Mesenchymal stem cell (in vitro differentiated cells and primary cell): ENCODE data around the gene RABEP1.

Experiments
- DNase-seq: peaks from one replicate; pipeline ENCODE4 v3.0.0-alpha.2; 2013
- H2AFZ ChIP-seq: one replicate; pipeline ENCODE4 v1.6.1; 2013; ENCODE audit warnings: low read depth, mild to moderate bottlenecking, control low read depth, inconsistent platforms, low read length, moderate library complexity
- H2AK5ac ChIP-seq: 2 replicates; pipeline ENCODE4 v1.6.1; 2013; ENCODE audit warnings: low read length, moderate library complexity, mild to moderate bottlenecking, inconsistent platforms; ENCODE audit not compliant: severe bottlenecking
- H2BK120ac ChIP-seq: one replicate; pipeline ENCODE4 v1.6.1; 2013; ENCODE audit warnings: low read depth, mild to moderate bottlenecking, inconsistent platforms, low read length, moderate library complexity
- H2BK12ac ChIP-seq, 2 experiments: one replicate each; pipeline ENCODE4 v1.6.1; 2013; ENCODE audit warnings: inconsistent platforms in 2 of 2, low read length in 2 of 2, mild to moderate bottlenecking in 2 of 2, moderate library complexity in 2 of 2, control low read depth in 1 of 2
- H2BK15ac ChIP-seq: one replicate; pipeline ENCODE4 v1.6.1; 2013; ENCODE audit warnings: mild to moderate bottlenecking, low read depth, inconsistent platforms; ENCODE audit not compliant: poor library complexity, severe bottlenecking
- H2BK5ac ChIP-seq: 2 replicates; pipeline ENCODE4 v1.6.1; 2013; ENCODE audit warnings: low read depth, mild to moderate bottlenecking, low read length, control low read depth, inconsistent platforms; ENCODE audit not compliant: poor library complexity, severe bottlenecking
- H3K14ac ChIP-seq, 2 experiments: one replicate each; pipeline ENCODE4 v1.6.1; 2013; ENCODE audit warnings: inconsistent platforms in 2 of 2, low read length in 2 of 2, control low read depth in 1 of 2, mild to moderate bottlenecking in 1 of 2, moderate library complexity in 1 of 2
- H3K18ac ChIP-seq, 2 experiments: one replicate each; pipeline ENCODE4 v1.6.1; 2013; ENCODE audit warnings: inconsistent platforms in 2 of 2, low read length in 2 of 2, control low read depth in 1 of 2, low read depth in 1 of 2, mild to moderate bottlenecking in 1 of 2
- H3K23ac ChIP-seq, 2 experiments: one replicate each; pipeline ENCODE4 v1.6.1; 2013; ENCODE audit warnings: inconsistent platforms in 2 of 2, low read length in 2 of 2, mild to moderate bottlenecking in 2 of 2, moderate library complexity in 2 of 2, control low read depth in 1 of 2
- H3K27ac ChIP-seq: 2 replicates; pipeline ENCODE4 v1.5.1; 2013; ENCODE audit warnings: mild to moderate bottlenecking, moderate library complexity, low read length, control low read depth, inconsistent platforms; ENCODE audit not compliant: poor library complexity, severe bottlenecking
- H3K27me3 ChIP-seq, 2 experiments: 2 replicates each; pipeline versions ENCODE4 v1.6.1 to v1.7.0; 2013; ENCODE audit warnings: low read length in 2 of 2, mild to moderate bottlenecking in 2 of 2, moderate library complexity in 2 of 2, control low read depth in 1 of 2, inconsistent platforms in 1 of 2; ENCODE audit not compliant: control insufficient read depth in 1 of 2, insufficient read depth in 1 of 2
- H3K36me3 ChIP-seq, 2 experiments: 2 replicates each; pipeline versions ENCODE4 v1.6.1 to v1.7.0; 2013; ENCODE audit warnings: low read length in 2 of 2, control low read depth in 1 of 2, inconsistent platforms in 1 of 2, low read depth in 1 of 2, mild to moderate bottlenecking in 1 of 2; ENCODE audit not compliant: insufficient read depth in 2 of 2, control insufficient read depth in 1 of 2
- H3K4ac ChIP-seq, 2 experiments: one replicate each; pipeline ENCODE4 v1.6.1; 2013; ENCODE audit warnings: inconsistent platforms in 2 of 2, low read length in 2 of 2, mild to moderate bottlenecking in 2 of 2, moderate library complexity in 2 of 2, control low read depth in 1 of 2, low read depth in 1 of 2
- H3K4me1 ChIP-seq: 2 replicates; pipeline ENCODE4 v1.6.1; 2013; ENCODE audit warnings: low read depth, low read length, control low read depth; ENCODE audit not compliant: control insufficient read depth, insufficient read depth
- H3K4me2 ChIP-seq: 2 replicates; pipeline ENCODE4 v1.6.1; 2013; ENCODE audit warnings: low read length, mild to moderate bottlenecking, inconsistent platforms; ENCODE audit not compliant: poor library complexity, severe bottlenecking
- H3K4me3 ChIP-seq, 2 experiments: 2 replicates each; pipeline versions ENCODE4 v1.5.1 to v1.7.0; 2013; ENCODE audit warnings: low read length in 2 of 2, mild to moderate bottlenecking in 2 of 2, control low read depth in 1 of 2, low read depth in 1 of 2; ENCODE audit not compliant: insufficient read depth in 1 of 2
- H3K79me1 ChIP-seq: replicated peaks from 2 replicates; pipeline ENCODE4 v1.6.1; 2013; ENCODE audit warnings: mild to moderate bottlenecking, control low read depth, low read length, inconsistent platforms; ENCODE audit not compliant: poor library complexity, severe bottlenecking
- H3K9ac ChIP-seq: 2 replicates; pipeline ENCODE4 v1.7.0; 2013; ENCODE audit warnings: mild to moderate bottlenecking, low read length, moderate library complexity
- H3K9me3 ChIP-seq: 2 replicates; pipeline ENCODE4 v1.7.0; 2013; ENCODE audit warnings: mild to moderate bottlenecking, low read length; ENCODE audit not compliant: control insufficient read depth
- H4K8ac ChIP-seq: one replicate; pipeline ENCODE4 v1.6.1; 2013; ENCODE audit warnings: inconsistent platforms, mild to moderate bottlenecking, low read length, moderate library complexity
- H4K91ac ChIP-seq: one replicate; pipeline ENCODE4 v1.6.1; 2013; ENCODE audit warnings: mild to moderate bottlenecking, low read length, inconsistent platforms
- WGBS: methylation state at CpG from one replicate; pipeline ENCODE4 v1.1.7; 2013; ENCODE audit warnings: mixed read lengths; 5-methylcytosine and 5-hydroxymethylcytosine counted together

The RABEP1 gene

DNA sequence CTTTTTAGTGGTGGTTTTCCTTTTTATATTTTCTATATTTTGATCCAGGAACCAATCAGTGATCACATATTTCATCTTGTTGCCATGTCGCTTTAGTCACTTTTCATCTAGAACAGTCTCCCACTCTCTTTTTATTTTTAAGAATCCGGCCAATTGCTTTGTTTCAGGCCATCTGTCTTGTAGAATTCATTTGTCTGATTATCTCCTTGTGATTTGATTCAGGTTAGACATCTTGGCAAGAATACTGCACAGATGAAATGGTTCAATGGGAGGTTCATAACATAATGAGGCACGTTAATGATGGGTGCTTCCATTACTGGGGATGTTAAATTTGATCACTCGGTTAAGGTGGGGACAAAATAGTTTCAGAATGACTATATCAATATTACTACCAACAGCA, 88.3 kb downstream of the RABEP1 start:
- Histone ChIP-seq H3K23ac (no peak overlapping the region), H2AFZ (no peak overlapping the region), H4K91ac (no peak overlapping the region), H3K9ac (no peak overlapping the region), H3K27me3 (no peaks in the 10 kb centered on the region), H3K4me1 (no peaks in the 10 kb centered on the region), H3K4me2 (no peak overlapping the region), H2BK12ac (no peak overlapping the region), H2BK120ac (no peak overlapping the region), H2BK15ac (no peak overlapping the region), H3K18ac (no peak overlapping the region), H3K9me3 (no peaks in the 10 kb centered on the region), H2BK5ac (no peak overlapping the region), H3K36me3 (peaks cover 21 to 78% of the 10 kb centered on the region in 2 experiments), H2AK5ac (no peak overlapping the region), H3K4me3 (no peak overlapping the region), H3K79me1 (peaks cover 9% of the 10 kb centered on the region), H3K27ac (no peak overlapping the region), H4K8ac (no peak overlapping the region), H3K14ac (no peak overlapping the region), H3K4ac (no peak overlapping the region)
- 98% methylated on average over 3 of the region's 4 CpGs for WGBS
- DNase-seq, result no peak

DNA sequence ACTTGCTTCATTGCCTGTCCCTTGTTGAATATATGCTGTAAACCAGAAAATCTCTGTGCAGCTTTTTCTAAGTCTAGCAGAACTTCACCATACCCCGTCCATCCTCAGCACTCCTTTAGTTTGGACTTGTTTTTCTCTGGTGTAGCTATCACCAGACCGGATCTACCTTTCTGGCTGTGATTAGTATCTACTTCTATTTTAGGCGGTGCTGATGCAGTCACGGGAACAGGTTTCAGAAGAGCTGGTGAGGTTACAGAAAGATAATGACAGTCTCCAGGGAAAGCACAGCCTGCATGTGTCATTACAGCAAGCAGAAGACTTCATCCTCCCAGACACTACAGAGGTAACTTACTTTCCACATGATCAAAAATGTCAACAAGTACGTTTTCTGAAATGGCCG, 91.0 kb downstream of the RABEP1 start:
- Histone ChIP-seq H2AFZ (no peak overlapping the region), H3K14ac (no peak overlapping the region), H3K4me1 (no peaks in the 10 kb centered on the region), H3K23ac (no peak overlapping the region), H3K9me3 (no peaks in the 10 kb centered on the region), H3K18ac (no peak overlapping the region), H2BK5ac (no peak overlapping the region), H3K4me2 (no peak overlapping the region), H3K79me1 (peaks cover 9% of the 10 kb centered on the region), H3K4ac (no peak overlapping the region), H3K27ac (no peak overlapping the region), H3K9ac (no peak overlapping the region), H2BK15ac (no peak overlapping the region), H2AK5ac (no peak overlapping the region), H3K4me3 (no peak overlapping the region), H4K8ac (no peak overlapping the region), H4K91ac (no peak overlapping the region), H3K36me3 (peaks cover 27 to 88% of the 10 kb centered on the region in 2 experiments), H2BK12ac (no peak overlapping the region), H2BK120ac (no peak overlapping the region), H3K27me3 (no peaks in the 10 kb centered on the region)
- no peak for DNase-seq
- WGBS, result 97% methylated on average over 6 of the region's 6 CpGs

- H2BK15ac ChIP-seq, result no peak overlapping the region
- no peak overlapping the region for H3K9ac ChIP-seq
- DNase-seq, result no peak
- H2AK5ac ChIP-seq, result no peak overlapping the region
- no peak overlapping the region for H3K18ac ChIP-seq
- H2BK5ac ChIP-seq, result no peak overlapping the region
- H3K79me1 ChIP-seq, result peaks cover 6% of the 10 kb centered on the region
- H3K4me1 ChIP-seq, result no peaks in the 10 kb centered on the region
- 97% methylated on average over 3 of the region's 3 CpGs for WGBS
- no peak overlapping the region for H3K4ac ChIP-seq
- H4K8ac ChIP-seq, result no peak overlapping the region
- no peak overlapping the region for H2BK12ac ChIP-seq
- H3K14ac ChIP-seq, result no peak overlapping the region
- no peak overlapping the region for H4K91ac ChIP-seq
- H3K4me2 ChIP-seq, result no peak overlapping the region
- H3K27ac ChIP-seq, result no peak overlapping the region
- H3K27me3 ChIP-seq, result no peaks in the 10 kb centered on the region
- no peak overlapping the region for H3K23ac ChIP-seq
- H3K9me3 ChIP-seq, result no peaks in the 10 kb centered on the region
- no peak overlapping the region for H2AFZ ChIP-seq
- H3K36me3 ChIP-seq, result peaks cover 49 to 91% of the 10 kb centered on the region in 2 experiments
- H2BK120ac ChIP-seq, result no peak overlapping the region
- no peak overlapping the region for H3K4me3 ChIP-seq
Measured at GRCh38 chr17:5378566-5379207, 96.6 kb downstream of the RABEP1 start.

GRCh38 chr17:5379351-5380107, 97.4 kb downstream of the RABEP1 start:
- H3K4me2 ChIP-seq, result no peak overlapping the region
- no peak for DNase-seq
- H2BK12ac ChIP-seq, result no peak overlapping the region
- no peak overlapping the region for H2AFZ ChIP-seq
- H3K4me3 ChIP-seq, result no peak overlapping the region
- H3K14ac ChIP-seq, result no peak overlapping the region
- no peaks in the 10 kb centered on the region for H3K9me3 ChIP-seq
- no peak overlapping the region for H3K23ac ChIP-seq
- WGBS, result 98% methylated on average over 11 of the region's 11 CpGs
- H3K79me1 ChIP-seq, result peaks cover 6% of the 10 kb centered on the region
- peaks cover 46 to 93% of the 10 kb centered on the region in 2 experiments for H3K36me3 ChIP-seq
- H3K4ac ChIP-seq, result no peak overlapping the region
- H3K4me1 ChIP-seq, result no peaks in the 10 kb centered on the region
- H3K9ac ChIP-seq, result no peak overlapping the region
- H3K27ac ChIP-seq, result no peak overlapping the region
- no peak overlapping the region for H4K8ac ChIP-seq
- no peak overlapping the region for H2AK5ac ChIP-seq
- H2BK5ac ChIP-seq, result no peak overlapping the region
- no peak overlapping the region for H3K18ac ChIP-seq
- H2BK15ac ChIP-seq, result peak overlapping the region; percentile 19
- H3K27me3 ChIP-seq, result no peaks in the 10 kb centered on the region
- H4K91ac ChIP-seq, result no peak overlapping the region
- H2BK120ac ChIP-seq, result no peak overlapping the region
